HEK293T (cell line): Measurements from ENCODE around the gene MYL7.
A peak's percentile ranks its signal among the peaks of the same experiment; 100 is the strongest.
"Not testable (repeated sequence)": the region's sequence is repeated elsewhere in the genome, so short reads cannot be mapped to it uniquely, and the experiment has no call there.

Source experiments
- CTCF ChIA-PET: fragments of 350-600 bp; formaldehyde crosslinking; extraction: SDS; loops from one replicate; lab custom pipeline; 2021; ENCODE audit warnings: antibody characterized with exemption, inconsistent platforms; lab: Yijun Ruan, JAX
- POLR2A ChIA-PET: fragments of 350-600 bp; formaldehyde crosslinking; extraction: SDS; loops from one replicate; lab custom pipeline; 2020; ENCODE audit warnings: antibody characterized with exemption, inconsistent platforms; lab: Yijun Ruan, JAX
- DNase-seq: peaks from one replicate; pipeline ENCODE4 v3.0.0; 2012; ENCODE audit warnings: mixed read lengths; ENCODE audit errors: extremely low spot score
- ARNT ChIP-seq: fragments of 450-650 bp; IDR thresholded peaks from 2 replicates; pipeline ENCODE4 v1.6.1; 2017; ENCODE audit warnings: mild to moderate bottlenecking
- BHLHE40 ChIP-seq: fragments of 450-650 bp; IDR thresholded peaks from 2 replicates; pipeline ENCODE4 v1.6.1; 2016; ENCODE audit warnings: mild to moderate bottlenecking, moderate library complexity, borderline replicate concordance
- CTBP1 ChIP-seq: fragments of 450-650 bp; IDR thresholded peaks from 2 replicates; pipeline ENCODE4 v1.6.1; 2016; ENCODE audit warnings: borderline replicate concordance
- ELF4 ChIP-seq: fragments of 450-650 bp; IDR thresholded peaks from 2 replicates; pipeline ENCODE4 v1.6.1; 2017; ENCODE audit warnings: antibody characterized with exemption
- FOXA1 ChIP-seq: fragments of 450-650 bp; IDR thresholded peaks from 2 replicates; pipeline ENCODE4 v1.6.1; 2016; ENCODE audit warnings: mild to moderate bottlenecking
- FOXK2 ChIP-seq: fragments of 450-650 bp; IDR thresholded peaks from 2 replicates; pipeline ENCODE4 v1.6.1; 2016; ENCODE audit warnings: mild to moderate bottlenecking
- FOXM1 ChIP-seq: fragments of 450-650 bp; IDR thresholded peaks from 2 replicates; pipeline ENCODE4 v1.6.1; 2017; ENCODE audit warnings: mild to moderate bottlenecking, borderline replicate concordance
- HDGF ChIP-seq: fragments of 450-650 bp; IDR thresholded peaks from 2 replicates; pipeline ENCODE4 v1.6.1; 2017; ENCODE audit warnings: antibody characterized with exemption, borderline replicate concordance
- L3MBTL2 ChIP-seq: fragments of 450-650 bp; conservative IDR thresholded peaks from 2 replicates; pipeline ENCODE4 v1.6.1; 2016; ENCODE audit warnings: mild to moderate bottlenecking
- LEF1 ChIP-seq: fragments of 450-650 bp; IDR thresholded peaks from 2 replicates; pipeline ENCODE4 v1.6.1; 2017; ENCODE audit warnings: mild to moderate bottlenecking, borderline replicate concordance
- NFRKB ChIP-seq: fragments of 450-650 bp; IDR thresholded peaks from 2 replicates; pipeline ENCODE4 v1.6.1; 2016; ENCODE audit warnings: mild to moderate bottlenecking, moderate library complexity
- PKNOX1 ChIP-seq: fragments of 450-650 bp; IDR thresholded peaks from 2 replicates; pipeline ENCODE4 v1.6.1; 2016
- SP1 ChIP-seq: fragments of 450-650 bp; IDR thresholded peaks from 2 replicates; pipeline ENCODE4 v1.6.1; 2017
- SUZ12 ChIP-seq: fragments of 450-650 bp; IDR thresholded peaks from 2 replicates; pipeline ENCODE4 v1.6.1; 2016; ENCODE audit warnings: mild to moderate bottlenecking
- TARDBP ChIP-seq: fragments of 450-650 bp; IDR thresholded peaks from 2 replicates; pipeline ENCODE4 v1.6.1; 2016
- ZNF384 ChIP-seq: fragments of 450-650 bp; IDR thresholded peaks from 2 replicates; pipeline ENCODE4 v1.6.1; 2016

MYL7 gene

GRCh38 chr7:44180631-44181030 is 39.5 kb upstream of the MYL7 start:
- TF ChIP-seq ELF4 (no peak), SUZ12 (no peak), LEF1 (no peak), HDGF (no peak), CTBP1 (no peak), ARNT (no peak), BHLHE40 (no peak), ZNF384 (no peak), FOXM1 (no peak), NFRKB (no peak)
- POLR2A ChIA-PET = no interaction called here
- CTCF ChIA-PET = no interaction called here
- DNase-seq = no peak

GRCh38 chr7:44177570-44178131 is 36.5 kb upstream of the MYL7 start:
- CTCF ChIA-PET = interaction anchor here (0.5 to 1.2 kb wide), 2 partner anchors 31 to 333 kb away, joined by 3 read pairs; no protein-coding TSS in a partner anchor
- no peak for TF ChIP-seq CTBP1
- no peak for TF ChIP-seq LEF1
- TF ChIP-seq FOXM1 = no peak
- no peak for TF ChIP-seq ZNF384
- no peak for TF ChIP-seq SUZ12
- no peak for TF ChIP-seq TARDBP
- no peak for TF ChIP-seq ARNT
- no peak for TF ChIP-seq ELF4
- TF ChIP-seq NFRKB = no peak
- TF ChIP-seq FOXA1 = no peak
- TF ChIP-seq FOXK2 = no peak
- no peak for TF ChIP-seq SP1
- no peak for TF ChIP-seq HDGF
- TF ChIP-seq L3MBTL2 = no peak
- TF ChIP-seq BHLHE40 = no peak
- no peak for TF ChIP-seq PKNOX1
- POLR2A ChIA-PET = interaction anchor here (1.2 kb wide), 1 partner anchor 55 kb away, joined by 4 read pairs; no protein-coding TSS in a partner anchor
- peak; percentile 38 for DNase-seq

GRCh38 chr7:44176486-44176885 is 35.4 kb upstream of the MYL7 start:
- CTCF ChIA-PET = interaction anchor here (0.5 kb wide), 1 partner anchor 121 kb away, joined by 4 read pairs; no protein-coding TSS in a partner anchor
- no peak for DNase-seq
- TF ChIP-seq BHLHE40 (no peak), CTBP1 (no peak), HDGF (no peak), FOXK2 (no peak), FOXM1 (no peak)
- POLR2A ChIA-PET = interaction anchor here (1.2 kb wide), 1 partner anchor 54 kb away, joined by 4 read pairs; no protein-coding TSS in a partner anchor

- no peak for DNase-seq
- POLR2A ChIA-PET = no interaction called here
Observed at GRCh38 chr7:44175730-44176129, 34.6 kb upstream of the MYL7 start.

GRCh38 chr7:44174694-44174948 is 33.5 kb upstream of the MYL7 start:
- CTCF ChIA-PET, DNase-seq: not testable (repeated sequence)
- POLR2A ChIA-PET = interaction anchor here (1.0 kb wide), 1 partner anchor 26 kb away, joined by 3 read pairs; the partner anchor contains the start of gene YKT6

More at GRCh38 chr7:44175730-44176129, 34.6 kb upstream of the MYL7 start:
- no peak for TF ChIP-seq PKNOX1
- TF ChIP-seq FOXM1 = no peak
- TF ChIP-seq SP1 = no peak
- no peak for TF ChIP-seq ZNF384
- TF ChIP-seq NFRKB = no peak
- TF ChIP-seq FOXA1 = no peak
- CTCF ChIA-PET = no interaction called here

- DNase-seq = no peak
- CTCF ChIA-PET = no interaction called here
- POLR2A ChIA-PET = interaction anchor here (1.0 kb wide), 1 partner anchor 27 kb away, joined by 3 read pairs; the partner anchor contains the start of gene YKT6
- no peak for TF ChIP-seq LEF1
Observed at GRCh38 chr7:44173911-44174693, 33.0 kb upstream of the MYL7 start.

- no peak for TF ChIP-seq FOXK2
- no peak for TF ChIP-seq HDGF
- no peak for TF ChIP-seq NFRKB
- TF ChIP-seq FOXM1 = no peak
- no peak for TF ChIP-seq TARDBP
- TF ChIP-seq BHLHE40 = no peak
- no peak for TF ChIP-seq L3MBTL2
- TF ChIP-seq ZNF384 = no peak
- no peak for TF ChIP-seq LEF1
- TF ChIP-seq PKNOX1 = no peak
- TF ChIP-seq CTBP1 = no peak
- TF ChIP-seq SP1 = no peak
- no peak for TF ChIP-seq SUZ12
- ChIA-PET CTCF (interaction anchor here (0.6 kb wide), 1 partner anchor 293 kb away, joined by 3 read pairs; no protein-coding TSS in a partner anchor), POLR2A (no interaction called here)
- no peak for DNase-seq
Observed at GRCh38 chr7:44172803-44173424, 31.8 kb upstream of the MYL7 start.
